ENCODE results near the gene TNFAIP1. TPM values are rescaled to one million over a fixed set of nuclear protein-coding genes. Genes with fewer than 3 reads are reported as not detected.

The TNFAIP1 gene
- total RNA-seq, 1 experiment from 2014 or later: 49.4 TPM

Other genes with a start within 250 kb of the TNFAIP1 start
- 42.2 and 45.9 TPM in 2 replicates for gene TMEM97, start 16.6 kb upstream of the TNFAIP1 start, total RNA-seq (2014; rRNA removed; shearing (Covaris generic))
- 53.2 and 57.4 TPM in 2 replicates for gene IFT20, start 289 bp upstream of the TNFAIP1 start, total RNA-seq (2014; rRNA removed; shearing (Covaris generic))
- 124 and 132 TPM in 2 replicates for gene POLDIP2, start 21.8 kb downstream of the TNFAIP1 start, total RNA-seq (2014; rRNA removed; shearing (Covaris generic))
- not detected in 2 replicates for gene SEBOX, start 29.4 kb downstream of the TNFAIP1 start, total RNA-seq (2014; rRNA removed; shearing (Covaris generic))
- not detected in 2 replicates for gene VTN, start 34.5 kb downstream of the TNFAIP1 start, total RNA-seq (2014; rRNA removed; shearing (Covaris generic))
- 3.5 and 3.7 TPM in 2 replicates for gene SARM1, start 35.9 kb downstream of the TNFAIP1 start, total RNA-seq (2014; rRNA removed; shearing (Covaris generic))
- gene SLC46A1, start 70.5 kb downstream of the TNFAIP1 start, total RNA-seq (2014; rRNA removed; shearing (Covaris generic)): 4.6 and 6.1 TPM in 2 replicates
- gene SLC13A2, start 137.9 kb downstream of the TNFAIP1 start, total RNA-seq (2014; rRNA removed; shearing (Covaris generic)): not detected in 2 replicates
- gene FOXN1, start 170.6 kb downstream of the TNFAIP1 start, total RNA-seq (2014; rRNA removed; shearing (Covaris generic)): not detected in 2 replicates
- gene UNC119, start 216.9 kb downstream of the TNFAIP1 start, total RNA-seq (2014; rRNA removed; shearing (Covaris generic)): 17.8 and 25.4 TPM in 2 replicates
- gene PIGS, start 235.8 kb downstream of the TNFAIP1 start, total RNA-seq (2014; rRNA removed; shearing (Covaris generic)): 44.9 and 49.1 TPM in 2 replicates
- gene ALDOC, start 241.1 kb downstream of the TNFAIP1 start, total RNA-seq (2014; rRNA removed; shearing (Covaris generic)): 1.3 and 2.4 TPM in 2 replicates

All from Daoy (cell line).